Heart left ventricle (tissue), 16 donors: ENCODE results near the gene XRCC3. TPM values are rescaled to one million over a fixed set of nuclear protein-coding genes. Genes with fewer than 3 reads are reported as not detected.
A peak's percentile ranks its signal among the peaks of the same experiment; 100 is the strongest.

ENCODE experiments used
- ATAC-seq, 4 donors: fragments of 200-7000 bp; cut with Tn5 transposase; one replicate each; pipeline ENCODE4 v1.9.1; 2020 to 2022; ENCODE audit warnings: moderate library complexity in 4 of 4, mild to moderate bottlenecking in 3 of 4, moderate number of reproducible peaks in 1 of 4
- DNase-seq, 5 donors: peaks; one replicate each; pipeline ENCODE4 v3.0.0-alpha.2; 2020
- H3K27ac ChIP-seq, 12 donors: fragments of 200-600 bp; sonication (generic) in 4 of 12; one replicate each; pipeline versions ENCODE4 v1.5.0 to v1.8.0; 2016 to 2022; ENCODE audit warnings: mild to moderate bottlenecking in 2 of 12
- H3K27me3 ChIP-seq, 9 donors: fragments of 200-600 bp; sonication (generic) in 2 of 9; one replicate each; pipeline versions ENCODE4 v1.5.1 to v1.8.0; 2016 to 2022; ENCODE audit warnings: mild to moderate bottlenecking in 3 of 9
- H3K36me3 ChIP-seq, 9 donors: fragments of 200-600 bp; sonication (generic) in 2 of 9; one replicate each; pipeline versions ENCODE4 v1.5.0 to v1.8.0; 2018 to 2022; ENCODE audit warnings: mild to moderate bottlenecking in 2 of 9
- H3K4me1 ChIP-seq, 12 donors: fragments of 200-600 bp; sonication (generic) in 4 of 12; one replicate each; pipeline versions ENCODE4 v1.5.0 to v1.8.0; 2016 to 2022; ENCODE audit warnings: mild to moderate bottlenecking in 3 of 12
- H3K4me3 ChIP-seq, 12 donors: fragments of 200-600 bp; sonication (generic) in 4 of 12; one replicate each; pipeline versions ENCODE4 v1.5.0 to v1.8.0; 2017 to 2022; ENCODE audit warnings: mild to moderate bottlenecking in 9 of 12, moderate library complexity in 4 of 12
- H3K9me3 ChIP-seq, 12 donors: fragments of 200-600 bp; sonication (generic) in 4 of 12; one replicate each; pipeline versions ENCODE4 v1.5.0 to v1.8.0; 2016 to 2022; ENCODE audit warnings: mild to moderate bottlenecking in 1 of 12
- POLR2A ChIP-seq, 2 donors: fragments of 450-650 bp; IDR thresholded peaks; one replicate each; pipeline ENCODE4 v1.6.1; 2017; ENCODE audit warnings: antibody characterized with exemption in 2 of 2, mild to moderate bottlenecking in 2 of 2, moderate library complexity in 2 of 2
- WGBS, 4 donors: extraction: QIAGEN DNeasy Blood & Tissue Kit in 2 of 4; methylation state at CpG; one replicate each; pipeline versions ENCODE4 v1.1.5 to v1.1.7; 2013 to 2018; 5-methylcytosine and 5-hydroxymethylcytosine counted together
- intact Hi-C, 10 donors: fragments of 100-400 bp; cut with DNase I; formaldehyde crosslinking; loops; one replicate each; pipeline versions ENCODE4 v1.11.1 to v1.14.2; 2022
- polyA plus RNA-seq, 2 donors: library from polyadenylated mRNA; stranded (reverse); fragments of 200-250 nt; gene quantifications; one replicate each; pipeline ENCODE4 v1.2.3, GENCODE V29; 2013
- total RNA-seq, 9 donors: library from RNA; depleted of rRNA in 2 of 9; stranded (reverse); fragments of >200 nt in 2 of 9; fragmentation: NEBNext Ultra II Directional in 3 of 9; extraction: Animal tissue kit (Norgen Biotek cat#: 25700) in 3 of 9; gene quantifications; one replicate each; pipeline versions ENCODE4 v1.1.0 to v1.2.4, GENCODE V29; 2016 to 2023
- TF ChIP-seq, protein P1 (sequence below), 12 donors: fragments of 200-600 bp; sonication (generic) in 4 of 12; IDR thresholded peaks; one replicate each; pipeline versions ENCODE4 v1.5.0 to v1.8.0; 2018 to 2022; ENCODE audit warnings: antibody characterized with exemption in 12 of 12, mild to moderate bottlenecking in 5 of 12
- donor health status: ischemic (EF 13 %, LVEDD 7.1; RV severe dilation, severe dysfunction).
- donor health status: healthy with polysubstance abuse.
- donor health status: DM: no; HTN: yes; CAD: no.
- donor health status: DM: no; HTN: no; CAD: no.
- donor health status: ischemic (EF 25% LVEDD 6.9; RV normal size, moderate dysfunction).
- donor health status: ischemic (EF 25% LVEDD 5.7; RV mildly dilated, moderate dysfunction).
- donor health status: healthy.
- donor health status: DM: yes; HTN: yes; CAD: no.
- donor health status: ischemic (EF 35%, LVEDD 5.7; RV mildly dilated, moderate dysfunction).
- donor health status: nonischemic (EF 11% LVEDD 7.7; RV severe dilation, severe dysfunction).
- donor health status: DM: yes; HTN: yes; CAD: no.
- donor health status: PGD.
- donor health status: ischemic (EF 29% LVEDD 5.4; RV normal size, mild dysfunction).
- donor health status: nonischemic (EF 23%, LVEDD 6.1; RV moderate dilation, normal function).

XRCC3 gene
- total and polyA plus RNA-seq, 11 donors, result 1.9 to 8.7 (median 3.0) TPM

DNA sequence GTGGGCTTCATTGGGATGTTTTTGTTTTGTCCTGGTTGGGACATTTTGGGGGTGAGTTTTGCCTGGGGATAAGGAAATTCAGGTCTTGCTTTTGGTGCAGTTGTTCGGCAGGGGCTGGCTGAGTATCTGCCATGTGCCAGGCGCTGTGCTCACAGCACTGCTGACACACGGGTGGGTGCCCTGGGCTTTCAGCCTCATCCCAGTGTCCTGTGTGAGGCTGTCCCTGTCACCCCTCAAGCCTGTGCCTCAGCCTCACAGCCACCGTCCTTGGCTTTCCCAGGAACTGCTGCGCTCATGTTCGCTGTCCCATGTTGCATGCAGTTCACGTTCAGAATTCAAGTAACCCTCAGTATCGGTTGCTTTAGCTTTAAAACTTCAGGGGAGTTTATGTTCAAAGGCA, 24.9 kb downstream of the XRCC3 start:
- Histone ChIP-seq H3K27me3 (no peaks in the 10 kb centered on the region), H3K4me3 (no peak overlapping the region), H3K27ac (no peak overlapping the region), H3K9me3 (no peaks in the 10 kb centered on the region), H3K36me3 (peaks cover 2 to 99% (median 83%) of the 10 kb centered on the region in 9 donors), H3K4me1 (peaks cover 0 to 48% (median 12%) of the 10 kb centered on the region in 12 donors)
- DNase-seq (no peak), ATAC-seq (no peak)
- TF ChIP-seq, protein P1, sequence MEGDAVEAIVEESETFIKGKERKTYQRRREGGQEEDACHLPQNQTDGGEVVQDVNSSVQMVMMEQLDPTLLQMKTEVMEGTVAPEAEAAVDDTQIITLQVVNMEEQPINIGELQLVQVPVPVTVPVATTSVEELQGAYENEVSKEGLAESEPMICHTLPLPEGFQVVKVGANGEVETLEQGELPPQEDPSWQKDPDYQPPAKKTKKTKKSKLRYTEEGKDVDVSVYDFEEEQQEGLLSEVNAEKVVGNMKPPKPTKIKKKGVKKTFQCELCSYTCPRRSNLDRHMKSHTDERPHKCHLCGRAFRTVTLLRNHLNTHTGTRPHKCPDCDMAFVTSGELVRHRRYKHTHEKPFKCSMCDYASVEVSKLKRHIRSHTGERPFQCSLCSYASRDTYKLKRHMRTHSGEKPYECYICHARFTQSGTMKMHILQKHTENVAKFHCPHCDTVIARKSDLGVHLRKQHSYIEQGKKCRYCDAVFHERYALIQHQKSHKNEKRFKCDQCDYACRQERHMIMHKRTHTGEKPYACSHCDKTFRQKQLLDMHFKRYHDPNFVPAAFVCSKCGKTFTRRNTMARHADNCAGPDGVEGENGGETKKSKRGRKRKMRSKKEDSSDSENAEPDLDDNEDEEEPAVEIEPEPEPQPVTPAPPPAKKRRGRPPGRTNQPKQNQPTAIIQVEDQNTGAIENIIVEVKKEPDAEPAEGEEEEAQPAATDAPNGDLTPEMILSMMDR (IDR thresholded peaks at IDR 0.05), result no peak
- no peak for TF ChIP-seq POLR2A (IDR thresholded peaks at IDR 0.05)
- WGBS, 4 donors, result 83 to 90% (median 89%) methylated on average over 8 of the region's 8 CpGs
- intact Hi-C loops, result loop anchor here in 1 of 10 donors (10.0 kb wide), 1 partner anchor 116 kb away; no protein-coding TSS in a partner anchor

GRCh38 chr14:103688906-103689902, 26.0 kb downstream of the XRCC3 start:
- peak overlapping the region in 3 of 12 donors; percentile 20 to 24 (median 21) for H3K27ac ChIP-seq
- peak; percentile 34 to 72 (median 65) for ATAC-seq

GRCh38 chr14:103688441-103688840, 26.8 kb downstream of the XRCC3 start:
- DNase-seq (no peak), ATAC-seq (no peak)
- Histone ChIP-seq H3K4me1 (peaks cover 0 to 59% (median 21%) of the 10 kb centered on the region in 12 donors), H3K9me3 (no peaks in the 10 kb centered on the region), H3K4me3 (no peak overlapping the region), H3K36me3 (peaks cover 0 to 100% (median 86%) of the 10 kb centered on the region in 9 donors), H3K27ac (no peak overlapping the region), H3K27me3 (no peaks in the 10 kb centered on the region)
- intact Hi-C loops, result loop anchor here in 4 of 10 donors (5.0 to 10.0 kb wide), 4 partner anchors 41 to 114 kb away; partner anchors contain the start of gene KLC1 (in 1 of the 4)
- WGBS, 4 donors, result 84 to 94% (median 90%) methylated on average over 5 of the region's 5 CpGs
- no peak for TF ChIP-seq POLR2A (IDR thresholded peaks at IDR 0.05)
- TF ChIP-seq, protein P1 (IDR thresholded peaks at IDR 0.05), result no peak

More at GRCh38 chr14:103688906-103689902, 26.0 kb downstream of the XRCC3 start:
- intact Hi-C loops, result loop anchor here in 4 of 10 donors (5.0 to 10.0 kb wide), 4 partner anchors 42 to 114 kb away; partner anchors contain the start of gene KLC1 (in 1 of the 4)
- WGBS, 4 donors, result 58 to 64% (median 61%) methylated on average over 16 of the region's 16 CpGs
- TF ChIP-seq, protein P1 (IDR thresholded peaks at IDR 0.05), result no peak
- TF ChIP-seq POLR2A (IDR thresholded peaks at IDR 0.05), result no peak
- peaks cover 0 to 58% (median 20%) of the 10 kb centered on the region in 12 donors for H3K4me1 ChIP-seq
- H3K27me3 ChIP-seq, result no peaks in the 10 kb centered on the region
- H3K4me3 ChIP-seq, result peak overlapping the region in 1 of 12 donors; percentile 14
- no peaks in the 10 kb centered on the region for H3K9me3 ChIP-seq
- peak in 4 of 5 donors; percentile 46 to 64 (median 54) for DNase-seq
- H3K36me3 ChIP-seq, result peaks cover 2 to 100% (median 86%) of the 10 kb centered on the region in 9 donors

GRCh38 chr14:103687712-103688111, 27.5 kb downstream of the XRCC3 start:
- intact Hi-C loops, result loop anchor here in 4 of 10 donors (5.0 to 10.0 kb wide), 4 partner anchors 40 to 113 kb away; partner anchors contain the start of gene KLC1 (in 1 of the 4)
- no peak for TF ChIP-seq POLR2A (IDR thresholded peaks at IDR 0.05)
- TF ChIP-seq, protein P1 (IDR thresholded peaks at IDR 0.05), result no peak
- peak overlapping the region in 3 of 12 donors; percentile 12 to 26 (median 13) for H3K27ac ChIP-seq

More at GRCh38 chr14:103687712-103688111, 27.5 kb downstream of the XRCC3 start:
- DNase-seq (no peak), ATAC-seq (peak in 3 of 4 donors; percentile 48 to 53 (median 49))
- Histone ChIP-seq H3K4me1 (peaks cover 0 to 59% (median 21%) of the 10 kb centered on the region in 12 donors), H3K36me3 (peaks cover 0 to 100% (median 86%) of the 10 kb centered on the region in 9 donors), H3K4me3 (no peak overlapping the region), H3K27me3 (no peaks in the 10 kb centered on the region), H3K9me3 (no peaks in the 10 kb centered on the region)
- WGBS, 4 donors, result 65 to 83% (median 72%) methylated on average over 4 of the region's 4 CpGs
